CD4-positive, alpha-beta T cell treated with Interferon gamma for 1 hour (primary cell): ENCODE measurements around the gene TKTL2.

Experiments
- DNase-seq: peaks from one replicate; pipeline ENCODE4 v3.0.0-alpha.2; 2020

TKTL2 gene

DNA sequence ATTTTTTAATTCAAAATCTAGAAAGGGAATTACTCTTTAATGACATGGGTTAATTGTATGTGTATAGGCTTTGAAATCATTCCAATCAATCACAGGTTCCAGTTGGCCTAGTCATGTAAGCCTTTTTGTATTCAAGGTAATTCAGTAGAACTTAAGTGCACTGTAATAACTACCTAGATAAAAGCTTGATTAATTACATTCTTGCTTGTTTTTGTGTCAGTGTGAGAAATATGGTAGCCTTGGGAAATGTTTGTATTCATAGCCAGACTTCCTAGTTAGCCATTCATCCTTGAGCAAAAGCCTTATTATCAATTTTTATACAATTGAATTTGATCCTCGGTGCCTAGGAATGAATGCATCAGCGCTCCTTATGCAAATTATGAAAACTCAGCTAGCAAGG is 33.5 kb downstream of the TKTL2 start:
- DNase-seq: no peak
